ENCODE results near the gene FOXK2.

FOXK2 gene

DNA sequence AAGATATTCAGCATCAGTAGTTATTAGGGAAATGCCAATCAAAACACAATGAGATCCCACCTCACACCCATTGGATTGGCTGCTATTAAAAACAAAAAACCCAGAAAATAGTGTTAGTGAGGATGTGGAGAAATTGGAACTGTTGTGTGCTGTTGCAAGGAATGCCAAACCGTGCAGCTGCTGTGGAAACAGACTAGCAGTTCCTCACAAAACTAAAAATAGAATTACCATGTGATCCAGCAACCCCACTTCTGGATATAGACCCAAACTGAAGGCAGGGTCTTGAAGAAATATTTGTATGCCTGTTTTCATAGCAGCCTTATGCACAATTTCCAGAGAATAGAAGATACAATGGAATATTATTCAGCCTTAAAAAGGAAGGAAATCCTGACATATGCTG is 46.0 kb downstream of the FOXK2 start:
- TF ChIP-seq, protein P1, sequence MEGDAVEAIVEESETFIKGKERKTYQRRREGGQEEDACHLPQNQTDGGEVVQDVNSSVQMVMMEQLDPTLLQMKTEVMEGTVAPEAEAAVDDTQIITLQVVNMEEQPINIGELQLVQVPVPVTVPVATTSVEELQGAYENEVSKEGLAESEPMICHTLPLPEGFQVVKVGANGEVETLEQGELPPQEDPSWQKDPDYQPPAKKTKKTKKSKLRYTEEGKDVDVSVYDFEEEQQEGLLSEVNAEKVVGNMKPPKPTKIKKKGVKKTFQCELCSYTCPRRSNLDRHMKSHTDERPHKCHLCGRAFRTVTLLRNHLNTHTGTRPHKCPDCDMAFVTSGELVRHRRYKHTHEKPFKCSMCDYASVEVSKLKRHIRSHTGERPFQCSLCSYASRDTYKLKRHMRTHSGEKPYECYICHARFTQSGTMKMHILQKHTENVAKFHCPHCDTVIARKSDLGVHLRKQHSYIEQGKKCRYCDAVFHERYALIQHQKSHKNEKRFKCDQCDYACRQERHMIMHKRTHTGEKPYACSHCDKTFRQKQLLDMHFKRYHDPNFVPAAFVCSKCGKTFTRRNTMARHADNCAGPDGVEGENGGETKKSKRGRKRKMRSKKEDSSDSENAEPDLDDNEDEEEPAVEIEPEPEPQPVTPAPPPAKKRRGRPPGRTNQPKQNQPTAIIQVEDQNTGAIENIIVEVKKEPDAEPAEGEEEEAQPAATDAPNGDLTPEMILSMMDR (IDR thresholded peaks at IDR 0.05; ENCODE audit: unreplicated experiment in 3 of 3), result no peak
- Mint-ChIP-seq H3K4me3 (no peak overlapping the region), H3K27ac (peak overlapping the region; percentile 40 to 73 (median 72)), H3K36me3 (ENCODE audit: low read depth) (peaks cover 29% of the 10 kb centered on the region), H3K27me3 (ENCODE audit: low read depth) (no peaks in the 10 kb centered on the region), H3K9me3 (no peaks in the 10 kb centered on the region), H3K4me1 (peaks cover 34% of the 10 kb centered on the region)

GRCh38 chr17:82566129-82566960 is 46.8 kb downstream of the FOXK2 start:
- no peak overlapping the region for H3K4me3 Mint-ChIP-seq
- H3K4me1 Mint-ChIP-seq, result peaks cover 26% of the 10 kb centered on the region
- TF ChIP-seq, protein P1 (IDR thresholded peaks at IDR 0.05; ENCODE audit: unreplicated experiment in 3 of 3), result no peak
- H3K27me3 Mint-ChIP-seq (ENCODE audit: low read depth), result no peaks in the 10 kb centered on the region
- H3K27ac Mint-ChIP-seq, result peak overlapping the region in 1 of 3 experiments; percentile 73
- H3K9me3 Mint-ChIP-seq, result no peaks in the 10 kb centered on the region
- peaks cover 31% of the 10 kb centered on the region for H3K36me3 Mint-ChIP-seq (ENCODE audit: low read depth)

DNA sequence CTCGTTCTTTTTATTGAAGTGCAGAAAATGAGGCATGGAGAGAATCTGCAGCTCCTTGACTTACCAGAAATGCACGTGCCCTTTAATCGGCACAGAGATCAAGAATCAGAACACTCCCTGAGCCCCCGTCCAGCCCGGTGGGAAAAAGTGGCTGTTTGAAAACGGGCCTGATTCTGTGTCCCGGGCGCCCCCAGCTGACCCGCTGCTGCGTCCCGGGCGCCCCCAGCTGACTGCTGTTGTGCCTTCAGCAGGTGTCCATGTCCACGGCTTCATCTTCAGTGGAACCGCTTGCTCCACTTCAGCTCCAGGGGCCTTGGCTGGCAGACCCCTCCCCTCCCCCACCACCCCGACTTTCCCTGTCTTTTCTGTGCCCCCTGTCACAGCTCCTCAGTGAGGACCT is 47.8 kb downstream of the FOXK2 start:
- Mint-ChIP-seq H3K4me1 (peaks cover 23% of the 10 kb centered on the region), H3K9me3 (no peaks in the 10 kb centered on the region), H3K27ac (no peak overlapping the region), H3K36me3 (ENCODE audit: low read depth) (peaks cover 36% of the 10 kb centered on the region), H3K4me3 (no peak overlapping the region), H3K27me3 (ENCODE audit: low read depth) (no peaks in the 10 kb centered on the region)
- TF ChIP-seq, protein P1 (IDR thresholded peaks at IDR 0.05; ENCODE audit: unreplicated experiment in 3 of 3), result no peak

- H3K36me3 Mint-ChIP-seq (ENCODE audit: low read depth), result peaks cover 50% of the 10 kb centered on the region
- H3K4me1 Mint-ChIP-seq, result peaks cover 23% of the 10 kb centered on the region
- no peaks in the 10 kb centered on the region for H3K27me3 Mint-ChIP-seq (ENCODE audit: low read depth)
- TF ChIP-seq, protein P1 (IDR thresholded peaks at IDR 0.05; ENCODE audit: unreplicated experiment in 3 of 3), result no peak
- no peak overlapping the region for H3K27ac Mint-ChIP-seq
- no peaks in the 10 kb centered on the region for H3K9me3 Mint-ChIP-seq
- H3K4me3 Mint-ChIP-seq, result no peak overlapping the region
Measured at GRCh38 chr17:82568997-82569393, 49.5 kb downstream of the FOXK2 start.

DNA sequence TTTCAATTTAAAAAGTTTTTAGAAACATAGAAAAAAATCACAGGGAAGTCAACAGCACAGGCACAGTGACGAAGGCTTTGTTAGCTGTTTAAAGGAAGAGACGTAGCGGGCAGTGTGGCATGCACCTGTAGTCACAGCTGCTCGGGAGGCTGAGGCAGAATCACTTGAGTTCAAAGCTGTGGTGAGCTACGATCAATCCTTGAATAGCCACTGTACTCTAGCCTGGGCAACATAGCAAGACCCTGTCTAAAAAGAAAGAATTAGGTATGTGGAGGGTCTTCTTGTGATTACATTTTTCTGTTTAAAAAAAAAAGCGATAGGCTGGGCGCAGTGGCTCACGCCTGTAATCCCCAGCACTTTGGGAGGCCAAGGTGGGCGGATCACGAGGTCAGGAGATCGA is 50.1 kb downstream of the FOXK2 start:
- Mint-ChIP-seq H3K4me3 (no peak overlapping the region), H3K27ac (no peak overlapping the region), H3K9me3 (no peaks in the 10 kb centered on the region), H3K27me3 (ENCODE audit: low read depth) (no peaks in the 10 kb centered on the region), H3K4me1 (peaks cover 23% of the 10 kb centered on the region), H3K36me3 (ENCODE audit: low read depth) (peaks cover 53% of the 10 kb centered on the region)
- TF ChIP-seq, protein P1 (IDR thresholded peaks at IDR 0.05; ENCODE audit: unreplicated experiment in 3 of 3), result no peak

- Mint-ChIP-seq H3K4me3 (no peak overlapping the region), H3K4me1 (peaks cover 18% of the 10 kb centered on the region), H3K9me3 (no peaks in the 10 kb centered on the region), H3K36me3 (ENCODE audit: low read depth) (peaks cover 52% of the 10 kb centered on the region), H3K27ac (peak overlapping the region in 1 of 3 experiments; percentile 25), H3K27me3 (ENCODE audit: low read depth) (no peaks in the 10 kb centered on the region)
- TF ChIP-seq, protein P1 (IDR thresholded peaks at IDR 0.05; ENCODE audit: unreplicated experiment in 3 of 3), result no peak
Measured at GRCh38 chr17:82570277-82570676, 50.7 kb downstream of the FOXK2 start.

Measured in nephron (organoid).